Loucy (cell line): Measurements from ENCODE around the gene AKT1.

Experiments
- EZH2phosphoT487 ChIP-seq: fragments of 200-600 bp; IDR thresholded peaks from 2 replicates; pipeline ENCODE4 v1.6.1; 2018; ENCODE audit warnings: antibody characterized with exemption, mild to moderate bottlenecking, moderate library complexity, borderline replicate concordance
- TF ChIP-seq, protein P1 (sequence below): fragments of 200-600 bp; sonication (generic); conservative IDR thresholded peaks from 2 replicates; pipeline ENCODE4 v1.5.1; 2014; ENCODE audit warnings: mild to moderate bottlenecking, antibody characterized with exemption, low read length

GRCh38 chr14:104726600-104727451 lies 68.7 kb downstream of the AKT1 start:
- TF ChIP-seq, protein P1, sequence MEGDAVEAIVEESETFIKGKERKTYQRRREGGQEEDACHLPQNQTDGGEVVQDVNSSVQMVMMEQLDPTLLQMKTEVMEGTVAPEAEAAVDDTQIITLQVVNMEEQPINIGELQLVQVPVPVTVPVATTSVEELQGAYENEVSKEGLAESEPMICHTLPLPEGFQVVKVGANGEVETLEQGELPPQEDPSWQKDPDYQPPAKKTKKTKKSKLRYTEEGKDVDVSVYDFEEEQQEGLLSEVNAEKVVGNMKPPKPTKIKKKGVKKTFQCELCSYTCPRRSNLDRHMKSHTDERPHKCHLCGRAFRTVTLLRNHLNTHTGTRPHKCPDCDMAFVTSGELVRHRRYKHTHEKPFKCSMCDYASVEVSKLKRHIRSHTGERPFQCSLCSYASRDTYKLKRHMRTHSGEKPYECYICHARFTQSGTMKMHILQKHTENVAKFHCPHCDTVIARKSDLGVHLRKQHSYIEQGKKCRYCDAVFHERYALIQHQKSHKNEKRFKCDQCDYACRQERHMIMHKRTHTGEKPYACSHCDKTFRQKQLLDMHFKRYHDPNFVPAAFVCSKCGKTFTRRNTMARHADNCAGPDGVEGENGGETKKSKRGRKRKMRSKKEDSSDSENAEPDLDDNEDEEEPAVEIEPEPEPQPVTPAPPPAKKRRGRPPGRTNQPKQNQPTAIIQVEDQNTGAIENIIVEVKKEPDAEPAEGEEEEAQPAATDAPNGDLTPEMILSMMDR = peak; percentile 42
- TF ChIP-seq EZH2phosphoT487 = no peak
